PC-9 (cell line): ENCODE measurements around the gene MMS22L.

ENCODE experiments used
- CTCF ChIP-seq: fragments of 200-600 bp; sonication (generic); conservative IDR thresholded peaks from 2 replicates; pipeline ENCODE4 v1.6.1; 2017; ENCODE audit warnings: mixed run types, antibody characterized with exemption, mild to moderate bottlenecking, moderate library complexity
- EZH2 ChIP-seq: fragments of 200-600 bp; sonication (generic); IDR thresholded peaks from 2 replicates; pipeline ENCODE4 v1.8.0; 2017; ENCODE audit warnings: antibody characterized with exemption, low read depth

GRCh38 chr6:97174471-97174870 is 108.5 kb downstream of the MMS22L start:
- TF ChIP-seq CTCF (no peak), EZH2 (no peak)
